BJ (cell line): Measurements from ENCODE around the gene PTPRU. TPM values are rescaled to one million over a fixed set of nuclear protein-coding genes. Genes with fewer than 3 reads are reported as not detected.
"Not testable (repeated sequence)": the region's sequence is repeated elsewhere in the genome, so short reads cannot be mapped to it uniquely, and the experiment has no call there.

Source experiments
- CTCF ChIA-PET: fragments of 350-600 bp; formaldehyde crosslinking; extraction: SDS; loops from one replicate; lab custom pipeline; 2021; ENCODE audit warnings: antibody characterized with exemption, inconsistent platforms; lab: Yijun Ruan, JAX
- POLR2A ChIA-PET: fragments of 300-600 bp; sonication (Branson Sonifier 250); formaldehyde crosslinking; extraction: SDS; loops from one replicate; lab custom pipeline; 2021; ENCODE audit warnings: antibody characterized with exemption; lab: Charles Lee
- DNase-seq: peaks from one replicate; pipeline ENCODE4 v3.0.0-alpha.2; 2011; ENCODE audit warnings: low read depth
- H3K27me3 ChIP-seq: 2 replicates; pipeline ENCODE4 v1.6.0; 2011; ENCODE audit warnings: low read length; ENCODE audit not compliant: control insufficient read depth, insufficient read depth
- H3K36me3 ChIP-seq: 2 replicates; pipeline ENCODE4 v1.5.1; 2011; ENCODE audit warnings: low read length; ENCODE audit not compliant: control insufficient read depth, insufficient read depth
- H3K4me3 ChIP-seq: 2 replicates; pipeline ENCODE4 v1.5.1; 2011; ENCODE audit warnings: low read depth, mild to moderate bottlenecking, control low read depth, low read length
- CTCF ChIP-seq: IDR thresholded peaks from 2 replicates; pipeline ENCODE4 v1.5.1; 2011; ENCODE audit warnings: low read depth, mild to moderate bottlenecking, control low read depth, inconsistent platforms, low read length, moderate library complexity; ENCODE audit not compliant: insufficient read depth
- polyA plus RNA-seq: library from polyadenylated mRNA; depleted of rRNA; stranded (reverse); fragments of >200 nt; gene quantifications from 2 replicates; pipeline ENCODE4 v1.2.3, GENCODE V29; 2011

PTPRU gene
- polyA plus RNA-seq, 1 experiment, result 19.8 TPM

- DNase-seq, result no peak
- Histone ChIP-seq H3K4me3 (no peak overlapping the region), H3K36me3 (no peaks in the 10 kb centered on the region), H3K27me3 (no peaks in the 10 kb centered on the region)
- CTCF ChIA-PET, result interaction anchor here (1.1 kb wide), 1 partner anchor 877 kb away, joined by 3 read pairs; no protein-coding TSS in a partner anchor
- TF ChIP-seq CTCF, result no peak
- POLR2A ChIA-PET, result no interaction called here
These were observed 1.9 kb upstream of the PTPRU start for GRCh38 chr1:29234471-29234870.

- POLR2A ChIA-PET, H3K36me3 ChIP-seq, DNase-seq, H3K27me3 ChIP-seq, CTCF ChIA-PET, H3K4me3 ChIP-seq: not testable (repeated sequence)
These were observed 1.4 kb upstream of the PTPRU start for GRCh38 chr1:29234881-29235280.

- TF ChIP-seq CTCF, result no peak
- ChIA-PET CTCF (interaction anchor here (0.6 to 1.4 kb wide), 17 partner anchors 11 to 1582 kb away, joined by 3 to 5 read pairs (median 3); no protein-coding TSS in a partner anchor), POLR2A (no interaction called here)
- Histone ChIP-seq H3K27me3 (no peaks in the 10 kb centered on the region), H3K36me3 (no peaks in the 10 kb centered on the region), H3K4me3 (peak overlapping the region; percentile 60)
- DNase-seq, result no peak
These were observed 398 bp downstream of the PTPRU start for GRCh38 chr1:29236712-29237128.

GRCh38 chr1:29237129-29237821 lies 953 bp downstream of the PTPRU start:
- no peaks in the 10 kb centered on the region for H3K36me3 ChIP-seq
- H3K27me3 ChIP-seq, result no peaks in the 10 kb centered on the region
- peak overlapping the region; percentile 60 for H3K4me3 ChIP-seq
- CTCF ChIA-PET, result interaction anchor here (0.6 to 2.5 kb wide), 17 partner anchors 10 to 1582 kb away, joined by 3 to 11 read pairs (median 3); no protein-coding TSS in a partner anchor
- DNase-seq, result no peak
- no peak for TF ChIP-seq CTCF
- POLR2A ChIA-PET, result no interaction called here

GRCh38 chr1:29237852-29238619 lies 1.7 kb downstream of the PTPRU start:
- Histone ChIP-seq H3K27me3 (no peaks in the 10 kb centered on the region), H3K36me3 (no peaks in the 10 kb centered on the region), H3K4me3 (peak overlapping the region; percentile 53)
- CTCF ChIA-PET, result interaction anchor here (0.6 to 2.5 kb wide), 3 partner anchors 465 to 1470 kb away, joined by 3 to 11 read pairs (median 3); no protein-coding TSS in a partner anchor
- DNase-seq, result no peak
- no peak for TF ChIP-seq CTCF
- POLR2A ChIA-PET, result no interaction called here
